Measurements from ENCODE around the gene BRD9. TPM values are rescaled to one million over a fixed set of nuclear protein-coding genes. Genes with fewer than 3 reads are reported as not detected.

BRD9 gene
- total and polyA plus RNA-seq, 2 of the 13 experiments (the other 11 are each of a cell fraction or from before 2014, with no cell fraction given) = 5.2 to 22.9 TPM

DNA sequence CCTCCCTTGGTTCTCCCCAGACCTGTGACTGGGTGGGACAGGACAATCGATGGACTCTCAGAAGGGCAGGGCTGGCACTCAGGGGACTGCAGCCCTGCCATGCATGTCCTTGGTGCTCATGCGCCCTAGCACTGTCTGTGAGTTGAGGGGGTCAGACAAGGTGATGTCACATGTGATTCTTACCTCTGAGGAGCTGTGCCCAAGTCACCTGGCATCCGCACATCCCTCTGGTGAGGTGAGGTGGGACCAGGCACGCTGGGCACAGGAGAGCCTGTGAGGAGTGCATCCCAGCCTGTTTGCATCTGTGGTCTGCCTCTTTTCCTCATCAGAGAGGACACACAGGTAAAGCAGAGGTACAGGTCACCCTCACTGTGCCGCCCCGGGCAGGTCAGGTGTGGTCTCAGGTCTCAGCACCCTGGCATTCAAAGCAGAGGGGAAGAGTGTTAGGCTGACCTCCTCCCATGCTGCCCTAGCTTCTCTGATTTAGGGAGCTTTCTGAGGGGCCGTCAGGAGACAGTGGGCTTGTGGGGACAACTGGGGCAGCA lies 14.8 kb upstream of the BRD9 start (continued):
- TF ChIP-seq, protein P1, sequence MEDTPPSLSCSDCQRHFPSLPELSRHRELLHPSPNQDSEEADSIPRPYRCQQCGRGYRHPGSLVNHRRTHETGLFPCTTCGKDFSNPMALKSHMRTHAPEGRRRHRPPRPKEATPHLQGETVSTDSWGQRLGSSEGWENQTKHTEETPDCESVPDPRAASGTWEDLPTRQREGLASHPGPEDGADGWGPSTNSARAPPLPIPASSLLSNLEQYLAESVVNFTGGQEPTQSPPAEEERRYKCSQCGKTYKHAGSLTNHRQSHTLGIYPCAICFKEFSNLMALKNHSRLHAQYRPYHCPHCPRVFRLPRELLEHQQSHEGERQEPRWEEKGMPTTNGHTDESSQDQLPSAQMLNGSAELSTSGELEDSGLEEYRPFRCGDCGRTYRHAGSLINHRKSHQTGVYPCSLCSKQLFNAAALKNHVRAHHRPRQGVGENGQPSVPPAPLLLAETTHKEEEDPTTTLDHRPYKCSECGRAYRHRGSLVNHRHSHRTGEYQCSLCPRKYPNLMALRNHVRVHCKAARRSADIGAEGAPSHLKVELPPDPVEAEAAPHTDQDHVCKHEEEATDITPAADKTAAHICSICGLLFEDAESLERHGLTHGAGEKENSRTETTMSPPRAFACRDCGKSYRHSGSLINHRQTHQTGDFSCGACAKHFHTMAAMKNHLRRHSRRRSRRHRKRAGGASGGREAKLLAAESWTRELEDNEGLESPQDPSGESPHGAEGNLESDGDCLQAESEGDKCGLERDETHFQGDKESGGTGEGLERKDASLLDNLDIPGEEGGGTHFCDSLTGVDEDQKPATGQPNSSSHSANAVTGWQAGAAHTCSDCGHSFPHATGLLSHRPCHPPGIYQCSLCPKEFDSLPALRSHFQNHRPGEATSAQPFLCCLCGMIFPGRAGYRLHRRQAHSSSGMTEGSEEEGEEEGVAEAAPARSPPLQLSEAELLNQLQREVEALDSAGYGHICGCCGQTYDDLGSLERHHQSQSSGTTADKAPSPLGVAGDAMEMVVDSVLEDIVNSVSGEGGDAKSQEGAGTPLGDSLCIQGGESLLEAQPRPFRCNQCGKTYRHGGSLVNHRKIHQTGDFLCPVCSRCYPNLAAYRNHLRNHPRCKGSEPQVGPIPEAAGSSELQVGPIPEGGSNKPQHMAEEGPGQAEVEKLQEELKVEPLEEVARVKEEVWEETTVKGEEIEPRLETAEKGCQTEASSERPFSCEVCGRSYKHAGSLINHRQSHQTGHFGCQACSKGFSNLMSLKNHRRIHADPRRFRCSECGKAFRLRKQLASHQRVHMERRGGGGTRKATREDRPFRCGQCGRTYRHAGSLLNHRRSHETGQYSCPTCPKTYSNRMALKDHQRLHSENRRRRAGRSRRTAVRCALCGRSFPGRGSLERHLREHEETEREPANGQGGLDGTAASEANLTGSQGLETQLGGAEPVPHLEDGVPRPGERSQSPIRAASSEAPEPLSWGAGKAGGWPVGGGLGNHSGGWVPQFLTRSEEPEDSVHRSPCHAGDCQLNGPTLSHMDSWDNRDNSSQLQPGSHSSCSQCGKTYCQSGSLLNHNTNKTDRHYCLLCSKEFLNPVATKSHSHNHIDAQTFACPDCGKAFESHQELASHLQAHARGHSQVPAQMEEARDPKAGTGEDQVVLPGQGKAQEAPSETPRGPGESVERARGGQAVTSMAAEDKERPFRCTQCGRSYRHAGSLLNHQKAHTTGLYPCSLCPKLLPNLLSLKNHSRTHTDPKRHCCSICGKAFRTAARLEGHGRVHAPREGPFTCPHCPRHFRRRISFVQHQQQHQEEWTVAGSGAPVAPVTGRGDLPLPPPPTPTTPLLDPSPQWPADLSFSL (CRISPR knock-in tag; IDR thresholded peaks at IDR 0.05) = no peak
- TF ChIP-seq, protein P2, sequence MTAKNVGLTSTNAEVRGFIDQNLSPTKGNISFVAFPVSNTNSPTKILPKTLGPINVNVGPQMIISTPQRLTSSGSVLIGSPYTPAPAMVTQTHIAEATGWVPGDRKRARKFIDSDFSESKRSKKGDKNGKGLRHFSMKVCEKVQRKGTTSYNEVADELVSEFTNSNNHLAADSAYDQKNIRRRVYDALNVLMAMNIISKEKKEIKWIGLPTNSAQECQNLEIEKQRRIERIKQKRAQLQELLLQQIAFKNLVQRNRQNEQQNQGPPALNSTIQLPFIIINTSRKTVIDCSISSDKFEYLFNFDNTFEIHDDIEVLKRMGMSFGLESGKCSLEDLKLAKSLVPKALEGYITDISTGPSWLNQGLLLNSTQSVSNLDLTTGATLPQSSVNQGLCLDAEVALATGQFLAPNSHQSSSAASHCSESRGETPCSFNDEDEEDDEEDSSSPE (CRISPR knock-in tag; IDR thresholded peaks at IDR 0.05) = no peak
- TF ChIP-seq MZF1 (CRISPR knock-in tag; IDR thresholded peaks at IDR 0.05; ENCODE audit: borderline replicate concordance) = no peak
- no peak for TF ChIP-seq NFIC (IDR thresholded peaks at IDR 0.05; ENCODE audit: low read length)

DNA sequence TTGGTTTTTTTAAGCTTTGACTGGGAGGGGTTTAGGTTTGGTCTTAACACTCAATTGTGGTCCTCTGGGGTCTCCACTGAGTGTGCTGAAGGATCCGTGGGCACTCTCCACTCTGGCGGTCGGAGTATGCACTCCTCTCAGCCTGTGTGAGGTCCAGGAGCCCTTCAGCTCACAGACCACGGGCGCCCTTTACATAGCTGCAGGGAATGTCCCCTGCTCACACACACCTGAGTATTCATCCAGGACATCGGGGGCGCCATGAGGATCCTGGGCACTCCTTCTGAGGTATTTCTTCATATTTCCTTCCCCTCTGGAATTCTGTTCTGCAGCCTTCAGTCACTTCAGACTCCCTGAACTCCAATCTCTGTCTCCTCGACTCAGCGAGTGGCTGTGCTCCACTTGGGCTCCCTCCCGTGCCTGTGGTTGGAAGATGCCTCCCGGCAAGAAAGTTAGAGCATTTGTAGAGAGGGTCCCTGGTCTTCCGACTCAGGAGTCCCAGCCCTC lies 12.6 kb upstream of the BRD9 start:
- H3K4me3 ChIP-seq (replicated peaks in 1 of 3; ENCODE audit: insufficient read depth in 1 of 3, low read depth in 2 of 3, low read length in 3 of 3) = no peak overlapping the region
- H3K9ac ChIP-seq (ENCODE audit: insufficient read depth, low read depth, low read length) = no peak overlapping the region
- no peak overlapping the region for H2AFZ ChIP-seq (ENCODE audit: low read length)
- FAIRE-seq = no peak
- ChIA-PET POLR2A (no interaction called here), CTCF (ENCODE audit: low intra/inter-chr PET ratio, low total read pairs) (no interaction called here)
- H3K4me2 ChIP-seq (ENCODE audit: low read depth, low read length) = no peak overlapping the region
- no peaks in the 10 kb centered on the region for H3K79me2 ChIP-seq (ENCODE audit: insufficient read depth, low read length)
- no peak for ATAC-seq
- no peaks in the 10 kb centered on the region for H3K9me3 ChIP-seq (ENCODE audit: low read length)
- DNase-seq (ENCODE audit: low spot score) = no peak
- intact Hi-C loops (cut with micrococcal nuclease; ENCODE audit: unreplicated experiment) (no loop called here), in situ Hi-C loops (cut with HindIII; ENCODE audit: extremely low pct_ligation_motif_present, low pct_unique_long_range_greater_than_20kb) (no loop called here)
- H3K27me3 ChIP-seq (ENCODE audit: control insufficient read depth in 1 of 2, insufficient read depth in 2 of 2, low read length in 2 of 2) = no peaks in the 10 kb centered on the region
- no peaks in the 10 kb centered on the region for H4K20me1 ChIP-seq (ENCODE audit: insufficient read depth, low read length)
- no TSS peak for BruUV-seq (replicated peaks)
- H3K36me3 ChIP-seq (replicated peaks in 1 of 2; ENCODE audit: control insufficient read depth in 1 of 2, insufficient read depth in 2 of 2, low read length in 2 of 2) = peaks cover 21 to 63% of the 10 kb centered on the region in 2 experiments
- 98% methylated on average over 12 of the region's 12 CpGs for WGBS (ENCODE audit: low lambda C conversion rate)
- no peak overlapping the region for H3K27ac ChIP-seq (ENCODE audit: extremely low read length, insufficient read depth, low read length)
- H3K4me1 ChIP-seq (ENCODE audit: insufficient read depth, low read length) = no peaks in the 10 kb centered on the region
- TF ChIP-seq, protein P3, sequence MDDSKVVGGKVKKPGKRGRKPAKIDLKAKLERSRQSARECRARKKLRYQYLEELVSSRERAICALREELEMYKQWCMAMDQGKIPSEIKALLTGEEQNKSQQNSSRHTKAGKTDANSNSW (CRISPR knock-in tag; IDR thresholded peaks at IDR 0.05; ENCODE audit: borderline replicate concordance) = no peak
- no peak for TF ChIP-seq ARNT2 (CRISPR knock-in tag; IDR thresholded peaks at IDR 0.05; ENCODE audit: low read depth)
- TF ChIP-seq MED8 (CRISPR knock-in tag; IDR thresholded peaks at IDR 0.05; ENCODE audit: insufficient replicate concordance) = no peak
- TF ChIP-seq RFXAP (CRISPR knock-in tag; IDR thresholded peaks at IDR 0.05; ENCODE audit: borderline replicate concordance) = no peak
- no peak for TF ChIP-seq CC2D1A (CRISPR knock-in tag; IDR thresholded peaks at IDR 0.05)
- TF ChIP-seq, protein P4, sequence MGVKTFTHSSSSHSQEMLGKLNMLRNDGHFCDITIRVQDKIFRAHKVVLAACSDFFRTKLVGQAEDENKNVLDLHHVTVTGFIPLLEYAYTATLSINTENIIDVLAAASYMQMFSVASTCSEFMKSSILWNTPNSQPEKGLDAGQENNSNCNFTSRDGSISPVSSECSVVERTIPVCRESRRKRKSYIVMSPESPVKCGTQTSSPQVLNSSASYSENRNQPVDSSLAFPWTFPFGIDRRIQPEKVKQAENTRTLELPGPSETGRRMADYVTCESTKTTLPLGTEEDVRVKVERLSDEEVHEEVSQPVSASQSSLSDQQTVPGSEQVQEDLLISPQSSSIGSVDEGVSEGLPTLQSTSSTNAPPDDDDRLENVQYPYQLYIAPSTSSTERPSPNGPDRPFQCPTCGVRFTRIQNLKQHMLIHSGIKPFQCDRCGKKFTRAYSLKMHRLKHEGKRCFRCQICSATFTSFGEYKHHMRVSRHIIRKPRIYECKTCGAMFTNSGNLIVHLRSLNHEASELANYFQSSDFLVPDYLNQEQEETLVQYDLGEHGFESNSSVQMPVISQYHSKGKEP (CRISPR knock-in tag; IDR thresholded peaks at IDR 0.05) = no peak
- TF ChIP-seq, protein P5, sequence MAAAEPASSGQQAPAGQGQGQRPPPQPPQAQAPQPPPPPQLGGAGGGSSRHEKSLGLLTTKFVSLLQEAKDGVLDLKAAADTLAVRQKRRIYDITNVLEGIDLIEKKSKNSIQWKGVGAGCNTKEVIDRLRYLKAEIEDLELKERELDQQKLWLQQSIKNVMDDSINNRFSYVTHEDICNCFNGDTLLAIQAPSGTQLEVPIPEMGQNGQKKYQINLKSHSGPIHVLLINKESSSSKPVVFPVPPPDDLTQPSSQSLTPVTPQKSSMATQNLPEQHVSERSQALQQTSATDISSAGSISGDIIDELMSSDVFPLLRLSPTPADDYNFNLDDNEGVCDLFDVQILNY (CRISPR knock-in tag; conservative IDR thresholded peaks at IDR 0.05) = no peak
- TF ChIP-seq EEA1 (CRISPR knock-in tag; IDR thresholded peaks at IDR 0.05; ENCODE audit: borderline replicate concordance) = no peak

All from HepG2 (cell line).